ENCODE data around the gene TMEM176B.

Gene TMEM176B

GRCh38 chr7:150845421-150845861, 45.3 kb upstream of the TMEM176B start:
- in situ Hi-C loops (cut with MboI; ENCODE audit: low sequenced_read_pairs, unreplicated experiment): no loop called here
- TF ChIP-seq CTCF (IDR thresholded peaks at IDR 0.05; ENCODE audit: borderline replicate concordance, control extremely low read depth, extremely low read depth, insufficient read depth, missing control alignments): no peak
- no peak for DNase-seq (ENCODE audit: low spot score)

- in situ Hi-C loops (cut with MboI; ENCODE audit: low sequenced_read_pairs, unreplicated experiment): no loop called here
- DNase-seq (ENCODE audit: low spot score): no peak
- TF ChIP-seq CTCF (IDR thresholded peaks at IDR 0.05; ENCODE audit: borderline replicate concordance, control extremely low read depth, extremely low read depth, insufficient read depth, missing control alignments): no peak
Measured at GRCh38 chr7:150842716-150843115, 42.6 kb upstream of the TMEM176B start.

GRCh38 chr7:150842018-150842417, 41.9 kb upstream of the TMEM176B start:
- in situ Hi-C loops (cut with MboI; ENCODE audit: low sequenced_read_pairs, unreplicated experiment): no loop called here
- no peak for DNase-seq (ENCODE audit: low spot score)

GRCh38 chr7:150838965-150839650, 38.9 kb upstream of the TMEM176B start:
- no peak for DNase-seq (ENCODE audit: low spot score)
- in situ Hi-C loops (cut with MboI; ENCODE audit: low sequenced_read_pairs, unreplicated experiment): no loop called here
- TF ChIP-seq CTCF (IDR thresholded peaks at IDR 0.05; ENCODE audit: borderline replicate concordance, control extremely low read depth, extremely low read depth, insufficient read depth, missing control alignments): no peak

More at GRCh38 chr7:150842018-150842417, 41.9 kb upstream of the TMEM176B start:
- TF ChIP-seq CTCF (IDR thresholded peaks at IDR 0.05; ENCODE audit: borderline replicate concordance, control extremely low read depth, extremely low read depth, insufficient read depth, missing control alignments): no peak

GRCh38 chr7:150835702-150836280, 35.6 kb upstream of the TMEM176B start:
- TF ChIP-seq CTCF (IDR thresholded peaks at IDR 0.05; ENCODE audit: borderline replicate concordance, control extremely low read depth, extremely low read depth, insufficient read depth, missing control alignments): no peak
- in situ Hi-C loops (cut with MboI; ENCODE audit: low sequenced_read_pairs, unreplicated experiment): no loop called here
- DNase-seq (ENCODE audit: low spot score): no peak

- in situ Hi-C loops (cut with MboI; ENCODE audit: low sequenced_read_pairs, unreplicated experiment): no loop called here
- no peak for DNase-seq (ENCODE audit: low spot score)
- no peak for TF ChIP-seq CTCF (IDR thresholded peaks at IDR 0.05; ENCODE audit: borderline replicate concordance, control extremely low read depth, extremely low read depth, insufficient read depth, missing control alignments)
Measured at GRCh38 chr7:150835019-150835418, 34.9 kb upstream of the TMEM176B start.

Measured in GM13976 (cell line).